DMS114 treated with DMSO at 0.1 percent for 48 hours (cell line): Measurements from ENCODE around the gene WNT11.

Experiments used
- DNase-seq: peaks from one replicate; lab custom pipeline; 2025; ENCODE audit not compliant: unreplicated experiment; lab: John Stamatoyannopoulos, UW

WNT11 gene

DNA sequence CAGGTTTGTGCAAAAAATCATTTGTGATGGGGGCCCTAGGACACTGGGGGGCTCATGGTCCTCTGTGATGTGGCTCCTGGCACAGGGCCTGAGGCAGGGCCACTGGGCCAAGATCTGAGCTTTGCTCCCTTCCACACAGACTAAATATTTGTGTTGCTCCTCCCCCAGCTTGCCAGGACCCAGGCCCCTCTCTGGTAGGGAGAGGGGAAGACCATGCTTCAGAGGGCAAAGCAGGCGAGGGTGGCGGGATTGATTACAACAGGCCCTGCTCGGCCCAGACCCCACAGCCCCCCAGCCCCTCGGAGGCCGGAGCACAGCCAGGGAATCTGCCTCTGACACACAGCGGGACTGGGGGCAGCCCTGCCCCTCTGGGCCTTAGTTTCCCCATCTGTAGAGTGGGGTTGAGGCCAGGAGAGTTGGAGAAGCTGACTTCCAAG is 29.0 kb downstream of the WNT11 start:
- no peak for DNase-seq

DNA sequence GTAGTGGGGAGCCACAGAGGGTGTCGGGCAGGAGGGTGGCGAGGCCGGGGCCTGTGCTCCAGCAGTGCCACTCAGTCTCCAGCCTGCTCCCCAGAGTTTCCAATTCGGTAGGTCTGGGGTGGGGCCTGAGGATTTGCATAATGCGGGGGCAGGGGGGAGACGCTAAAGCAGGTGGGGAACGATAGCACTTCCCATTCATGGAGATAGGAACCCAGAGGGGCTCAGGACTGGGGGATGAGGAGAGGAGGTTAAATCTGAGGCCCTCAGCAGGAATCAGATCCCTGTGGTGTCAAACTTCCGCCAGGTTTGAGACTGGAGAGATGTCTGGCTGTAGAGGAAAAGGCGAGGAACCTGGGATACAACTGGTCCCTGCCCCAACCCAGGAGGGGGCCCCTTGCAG is 29.8 kb downstream of the WNT11 start:
- DNase-seq = no peak

DNA sequence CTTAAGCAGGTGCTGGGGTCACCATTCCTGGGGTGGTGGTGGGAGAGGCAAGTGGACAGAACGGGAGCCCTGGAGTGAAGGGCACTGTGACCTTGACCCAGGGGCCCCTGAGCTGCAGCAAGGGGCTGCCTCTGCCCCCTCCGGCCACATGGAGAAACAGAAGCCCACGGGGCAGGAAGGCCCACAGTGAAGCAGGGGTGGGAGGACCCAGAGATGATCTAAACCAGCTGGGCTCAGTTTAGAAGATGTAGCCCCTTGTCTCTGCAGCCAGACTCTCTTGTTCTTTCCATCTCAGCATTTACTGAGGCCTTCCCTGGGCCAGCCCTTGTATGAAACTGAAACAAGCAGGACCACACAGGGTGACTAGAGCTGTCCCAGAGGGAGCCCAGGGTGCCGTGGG is 30.5 kb downstream of the WNT11 start:
- DNase-seq = no peak

DNA sequence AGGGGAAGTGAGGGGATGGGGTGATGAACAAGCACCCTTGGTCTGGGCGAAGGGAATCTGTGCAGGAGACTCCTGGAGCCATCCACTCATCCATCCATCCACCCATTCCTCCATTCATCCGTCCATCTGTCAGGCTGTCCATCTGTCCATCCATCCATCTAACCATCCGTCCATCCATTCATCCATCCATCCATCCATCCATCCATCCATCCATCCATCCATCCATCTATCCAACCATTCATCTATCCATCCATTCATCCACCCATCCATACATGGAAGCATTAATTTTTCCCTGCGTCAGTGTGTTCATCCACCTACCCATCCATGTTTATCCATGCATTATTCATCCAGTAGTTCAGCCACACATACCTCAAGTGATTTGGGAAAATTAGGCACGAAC is 32.0 kb downstream of the WNT11 start:
- DNase-seq = no peak

DNA sequence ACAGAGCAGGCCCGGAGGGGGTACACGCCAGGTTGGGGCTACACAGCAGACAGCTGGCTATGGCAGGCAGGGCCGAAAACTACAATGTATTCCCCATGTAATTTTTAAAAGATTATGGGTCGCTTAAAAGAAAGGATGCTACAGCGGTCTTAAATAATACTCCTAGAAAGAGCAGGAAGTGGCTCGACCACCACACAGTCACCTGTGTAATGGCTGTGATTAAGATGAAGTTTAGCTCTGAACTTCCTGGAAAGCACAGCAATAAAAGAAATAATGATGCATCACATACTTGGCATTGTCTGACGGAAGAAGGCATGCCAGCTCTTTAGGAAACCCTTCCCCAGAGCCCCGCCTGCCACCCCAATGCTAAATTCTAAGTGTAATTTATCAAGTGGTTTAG is 32.6 kb downstream of the WNT11 start:
- DNase-seq = no peak

DNA sequence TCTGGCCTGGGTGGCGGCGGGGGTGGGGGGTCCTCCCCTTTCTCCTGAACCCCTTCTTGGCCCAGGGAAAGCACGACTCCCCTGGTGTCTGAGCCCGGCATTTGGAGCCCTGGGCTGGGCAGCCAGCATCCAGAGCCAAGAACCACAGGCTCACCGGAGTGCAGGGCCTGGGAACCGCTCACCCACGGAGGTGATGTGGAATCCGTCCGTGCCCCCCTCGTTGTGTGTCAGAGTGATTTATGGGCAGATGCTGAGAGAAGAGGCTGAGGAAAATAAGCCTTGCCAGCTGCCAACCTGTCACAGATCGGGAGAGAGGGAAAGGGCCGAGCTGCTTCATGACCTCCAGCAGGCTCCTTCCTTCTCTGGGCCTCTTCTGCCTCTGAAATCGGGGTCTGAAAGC is 33.7 kb downstream of the WNT11 start:
- no peak for DNase-seq

DNA sequence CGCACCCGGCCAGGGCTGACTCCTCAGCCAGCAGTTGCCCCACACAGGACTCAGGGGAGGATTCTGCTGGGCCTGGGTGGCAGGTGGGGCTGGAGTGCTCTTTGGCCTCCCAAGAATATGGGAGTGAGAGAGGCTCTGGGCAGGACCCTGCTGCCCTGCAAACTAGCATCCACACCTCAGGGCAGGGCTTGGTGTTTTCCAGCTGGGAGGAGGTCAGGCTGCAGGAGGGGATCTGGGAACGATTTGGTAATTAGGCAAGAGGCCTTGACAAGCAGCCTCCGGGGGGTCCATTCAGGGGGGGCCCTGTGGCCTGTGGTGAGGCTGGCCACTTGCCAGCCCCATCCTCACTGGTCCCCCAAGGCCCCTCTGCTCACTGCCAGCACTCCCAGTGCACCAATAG is 35.8 kb downstream of the WNT11 start:
- DNase-seq = no peak

DNA sequence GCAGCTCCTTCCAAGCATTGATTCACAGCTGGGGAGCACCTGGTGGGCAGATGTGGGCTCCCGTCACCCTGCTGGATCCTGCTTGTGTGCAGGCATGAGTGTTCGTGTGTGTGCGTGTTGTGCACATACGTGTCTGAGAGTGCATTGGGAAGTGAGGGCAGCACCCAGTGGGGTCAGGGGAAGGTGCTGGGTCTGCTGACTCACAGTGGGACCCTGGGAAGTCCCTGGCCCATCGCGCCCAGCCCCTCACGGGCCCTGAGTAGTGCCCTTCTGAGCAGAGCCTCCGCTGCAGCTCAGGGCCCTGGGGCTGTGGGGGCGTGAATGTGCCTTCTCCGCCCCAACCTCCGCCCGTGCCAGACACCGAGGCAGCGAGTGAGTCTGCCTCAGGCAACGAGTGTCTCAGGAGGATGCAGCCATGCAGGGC is 36.8 kb downstream of the WNT11 start:
- no peak for DNase-seq

DNA sequence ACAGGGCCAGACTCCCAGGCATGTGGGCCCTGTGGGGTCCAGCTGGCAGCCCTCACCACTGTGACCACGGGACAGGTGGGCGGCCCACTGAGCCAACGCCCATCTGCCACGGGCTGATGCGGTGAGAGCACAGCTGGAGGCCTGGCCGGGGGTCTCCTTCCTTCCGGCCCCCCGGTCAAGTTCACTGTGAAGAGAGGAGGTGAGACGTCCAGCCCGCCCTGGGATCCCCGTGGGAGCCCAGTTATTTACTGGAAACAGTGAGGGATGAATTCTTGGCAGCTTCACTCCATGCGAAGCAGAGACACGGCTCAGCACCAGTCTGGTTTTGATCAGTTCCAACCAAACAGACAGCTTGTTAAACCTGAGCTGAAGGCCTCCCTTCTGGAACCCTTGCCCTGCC is 38.7 kb downstream of the WNT11 start:
- DNase-seq = no peak

DNA sequence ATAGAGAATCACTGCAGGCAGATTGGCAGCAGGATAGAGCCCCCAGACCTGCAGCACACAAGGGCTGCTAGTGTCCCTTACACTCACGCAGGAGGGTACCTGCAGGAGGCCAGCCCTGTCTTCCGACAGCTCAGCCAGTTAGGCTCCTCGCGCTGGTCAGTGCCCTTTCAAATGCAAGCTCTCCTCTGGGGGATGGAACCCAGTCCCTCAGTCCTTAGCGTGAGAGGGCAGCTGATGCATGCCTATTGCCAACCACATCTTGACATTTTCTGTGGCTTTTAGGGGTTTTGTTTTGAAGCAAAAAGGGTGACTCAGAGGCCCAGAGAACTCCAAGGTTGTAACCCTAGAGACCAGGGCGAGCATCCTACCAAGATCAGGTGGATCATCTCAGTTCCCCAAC is 40.0 kb downstream of the WNT11 start:
- no peak for DNase-seq

DNA sequence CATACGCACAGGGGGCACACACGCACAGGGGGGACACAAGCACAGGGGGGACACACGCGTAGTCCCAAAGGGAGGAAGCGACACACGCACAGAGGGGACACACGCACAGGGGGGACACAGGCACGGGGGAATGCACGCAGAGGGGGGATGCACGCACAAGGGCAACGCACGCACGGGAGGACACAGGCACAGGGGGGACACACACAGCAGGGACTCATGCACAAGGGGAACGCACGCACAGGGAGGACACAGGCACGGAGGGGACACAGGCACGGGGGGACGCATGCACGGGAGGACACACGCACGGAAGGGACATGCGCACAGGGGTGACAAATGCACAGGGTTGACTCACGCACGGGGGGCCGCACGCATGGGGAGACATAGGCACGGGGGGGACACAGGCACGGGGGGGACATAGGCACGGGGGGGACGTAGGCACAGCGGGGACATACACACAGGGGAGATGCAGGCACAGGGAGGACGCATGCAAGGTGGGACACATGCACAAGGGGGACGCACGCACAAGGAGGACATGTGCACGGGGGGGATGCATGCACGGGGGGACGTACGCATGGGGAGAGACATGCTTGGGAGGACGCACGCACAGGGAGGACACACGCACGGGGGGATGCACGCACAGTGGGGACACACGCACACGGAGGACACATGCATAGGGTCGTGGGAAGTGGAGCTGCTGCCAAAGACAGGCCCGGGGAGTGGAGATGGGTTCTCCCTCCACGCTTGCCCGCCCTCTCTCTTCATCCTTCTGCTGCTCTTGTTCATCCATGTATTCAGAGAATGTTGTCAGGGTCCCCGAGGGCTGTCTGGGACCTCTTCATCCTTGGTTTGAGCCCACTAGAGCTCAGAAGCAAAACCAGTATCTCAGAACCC is 41.2 kb downstream of the WNT11 start:
- no peak for DNase-seq

DNA sequence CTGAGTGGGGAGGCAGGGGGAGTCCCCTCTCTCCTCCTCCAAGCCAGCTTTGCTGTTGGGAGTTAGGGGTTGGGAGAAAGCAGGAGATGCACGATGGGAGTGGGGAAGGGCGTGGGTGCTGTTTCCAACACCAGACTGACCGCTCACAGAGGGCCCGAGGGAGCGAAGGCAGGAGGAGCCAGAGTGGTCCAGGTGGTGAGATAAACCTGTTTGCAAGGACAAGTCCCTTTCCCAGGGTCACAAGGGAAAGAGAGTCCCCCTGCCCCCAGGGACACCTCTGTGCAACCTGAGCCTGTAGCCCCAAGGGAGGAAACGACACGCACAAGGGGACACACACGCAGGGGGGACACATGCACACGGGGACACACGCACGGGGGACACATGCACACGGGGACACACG is 42.2 kb downstream of the WNT11 start:
- no peak for DNase-seq

DNA sequence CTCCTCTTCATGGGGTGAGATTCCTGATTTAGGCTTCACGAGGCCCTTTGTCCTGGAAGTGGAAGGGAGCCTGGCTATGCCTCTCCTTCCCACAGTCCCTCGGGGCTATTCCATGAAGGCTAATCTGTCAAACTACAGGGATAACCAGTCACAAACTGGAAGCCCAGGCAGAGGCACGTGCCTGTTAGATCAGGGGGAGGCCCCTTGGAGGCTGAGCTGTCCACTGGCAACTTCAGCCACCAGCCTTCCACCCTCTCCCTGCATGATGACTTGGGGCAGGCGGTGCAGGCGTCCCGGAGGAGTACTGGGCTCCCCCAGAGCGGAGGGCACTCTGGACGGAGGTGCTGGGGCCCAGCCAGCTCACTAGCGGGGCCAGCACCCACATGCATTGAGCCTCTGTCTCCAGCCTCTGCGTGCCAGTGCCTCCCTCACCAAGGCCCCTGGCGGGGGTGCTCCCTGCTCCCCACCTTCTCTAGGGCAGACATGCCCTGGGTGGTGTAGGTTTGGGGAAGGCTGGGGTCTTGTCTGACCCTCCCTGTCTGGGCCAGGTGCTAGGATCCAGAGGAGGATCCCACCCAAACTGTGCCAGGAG is 42.9 kb downstream of the WNT11 start:
- no peak for DNase-seq

DNA sequence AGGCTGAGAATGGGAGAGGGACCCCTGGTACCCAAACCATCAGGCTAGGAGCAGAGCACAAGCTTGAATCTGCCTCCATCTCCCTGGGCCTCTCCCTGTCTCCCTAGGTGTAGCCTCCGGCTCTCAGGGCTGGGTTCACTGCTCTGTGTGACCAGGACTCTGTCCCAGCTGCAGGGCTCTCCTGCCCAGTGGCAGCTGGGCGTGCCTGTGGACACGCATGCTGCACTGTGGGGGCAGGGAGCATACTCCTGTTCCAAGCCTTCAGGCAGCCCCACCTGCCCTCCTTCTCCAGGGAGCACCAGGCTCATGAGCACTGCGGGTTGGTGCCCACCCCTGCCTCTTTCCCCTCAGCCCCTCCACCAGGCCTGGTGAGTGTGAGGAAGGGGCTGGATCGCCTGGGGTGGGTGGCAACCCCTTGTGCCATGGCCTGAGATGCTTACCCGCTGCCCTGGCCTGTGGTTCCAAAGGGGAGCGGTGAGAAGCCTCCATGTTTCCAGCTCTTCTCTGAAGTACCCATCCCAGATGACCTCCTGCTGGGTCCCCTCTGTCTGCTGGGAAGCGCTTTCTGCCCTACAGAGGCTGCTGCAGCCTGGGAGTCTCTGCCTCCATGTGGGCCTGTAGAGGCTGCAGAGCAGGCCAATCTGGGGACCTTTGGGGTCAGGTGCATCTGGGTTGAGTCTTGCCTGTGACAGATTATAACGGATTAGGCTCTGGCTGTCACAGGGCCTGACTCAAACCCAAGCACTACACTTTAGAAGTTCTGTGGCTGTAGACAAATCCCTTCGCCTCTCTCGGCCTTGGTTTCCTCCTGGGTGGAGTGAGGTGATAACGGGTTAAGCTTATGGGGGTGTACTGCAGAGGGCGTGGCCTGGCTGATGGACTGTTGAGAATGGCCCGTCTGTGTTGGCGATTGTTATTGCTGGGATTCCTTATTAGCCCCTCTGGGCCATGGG is 43.7 kb downstream of the WNT11 start:
- DNase-seq = no peak

DNA sequence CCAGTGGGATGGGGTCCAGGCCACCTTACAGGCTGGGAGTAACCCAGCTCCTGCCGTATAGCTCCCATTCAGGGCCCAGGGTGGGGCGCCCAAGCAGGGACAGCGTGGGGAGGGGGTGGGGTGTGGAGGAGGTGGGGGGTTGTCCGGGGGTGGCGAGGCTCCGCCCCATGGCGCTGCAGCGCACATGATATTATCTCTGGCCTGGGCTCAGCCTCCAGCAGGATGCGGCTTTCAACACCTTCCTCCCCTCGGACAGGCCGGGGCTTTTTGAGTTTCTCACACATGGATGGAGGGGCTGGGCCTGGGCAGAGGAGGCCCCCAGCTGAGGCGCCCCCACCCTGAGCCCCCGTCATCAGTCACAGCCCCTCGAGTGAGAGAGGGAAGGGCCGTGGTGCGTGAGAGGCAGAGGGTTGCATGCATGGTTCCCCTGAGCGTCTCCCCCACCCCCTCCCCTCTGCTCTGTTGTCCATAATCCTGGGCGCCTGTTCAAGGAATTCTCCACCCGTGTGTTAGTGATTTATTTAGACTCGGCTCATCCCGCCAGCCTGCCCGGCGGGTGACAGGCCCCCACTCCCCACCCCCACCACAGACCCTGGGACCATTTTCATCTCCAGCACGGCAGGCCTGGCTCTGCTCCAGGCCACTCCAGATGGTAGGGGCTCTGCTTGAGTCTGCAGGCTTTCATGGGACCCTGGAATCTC is 44.9 kb downstream of the WNT11 start:
- DNase-seq = no peak

DNA sequence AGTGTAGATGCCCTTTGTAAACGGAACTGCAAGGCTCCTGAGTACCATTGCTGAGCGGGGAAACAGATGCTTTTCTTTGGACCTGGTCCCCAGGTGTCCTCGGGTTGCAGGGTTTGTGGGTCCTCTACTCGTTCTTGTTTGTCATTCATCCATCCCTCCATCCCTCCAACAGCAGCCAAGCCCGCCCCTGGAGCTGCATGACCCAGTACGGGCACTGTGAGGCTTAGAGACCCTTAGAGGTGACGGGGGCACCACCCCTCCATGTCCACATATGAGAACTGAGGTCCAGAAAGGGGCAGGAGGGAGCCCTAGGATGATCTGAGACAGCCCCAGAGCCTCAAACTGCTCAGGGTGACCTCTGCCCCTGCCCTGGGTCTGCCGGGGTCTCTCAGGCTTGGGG is 45.4 kb downstream of the WNT11 start:
- no peak for DNase-seq

DNA sequence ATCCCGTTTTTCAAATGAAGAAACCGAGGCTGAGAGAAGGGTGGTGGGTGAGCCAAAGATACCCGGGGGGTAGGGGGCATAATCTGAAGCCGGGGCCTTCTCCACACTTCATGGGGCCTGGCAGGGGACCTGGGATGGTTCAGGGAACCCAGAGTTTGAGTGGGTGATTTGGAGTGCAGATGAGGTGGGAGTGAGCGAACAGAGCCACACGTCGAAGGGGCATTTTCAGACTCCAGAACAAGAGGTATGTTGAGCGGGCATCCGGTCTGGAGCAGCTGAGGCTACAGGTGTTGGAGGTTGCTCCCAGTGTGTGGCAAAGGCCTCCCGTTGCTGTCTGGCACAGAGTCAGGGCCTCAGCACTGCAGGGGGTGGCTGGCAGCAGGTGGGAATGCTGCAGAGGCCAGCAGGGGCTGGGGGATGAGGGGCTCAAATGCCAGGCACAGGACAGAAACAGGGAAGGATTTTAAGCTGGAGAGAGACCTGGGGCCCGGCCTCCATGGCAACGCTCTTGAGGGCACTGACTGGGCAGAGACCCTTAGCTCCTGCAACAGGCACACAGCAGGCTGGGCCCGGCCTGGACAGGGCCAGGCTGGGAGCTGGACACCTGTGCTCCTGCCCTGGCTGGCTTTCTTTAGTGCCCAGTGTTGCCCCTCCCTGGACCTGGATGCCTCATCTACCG is 46.2 kb downstream of the WNT11 start:
- DNase-seq = no peak

DNA sequence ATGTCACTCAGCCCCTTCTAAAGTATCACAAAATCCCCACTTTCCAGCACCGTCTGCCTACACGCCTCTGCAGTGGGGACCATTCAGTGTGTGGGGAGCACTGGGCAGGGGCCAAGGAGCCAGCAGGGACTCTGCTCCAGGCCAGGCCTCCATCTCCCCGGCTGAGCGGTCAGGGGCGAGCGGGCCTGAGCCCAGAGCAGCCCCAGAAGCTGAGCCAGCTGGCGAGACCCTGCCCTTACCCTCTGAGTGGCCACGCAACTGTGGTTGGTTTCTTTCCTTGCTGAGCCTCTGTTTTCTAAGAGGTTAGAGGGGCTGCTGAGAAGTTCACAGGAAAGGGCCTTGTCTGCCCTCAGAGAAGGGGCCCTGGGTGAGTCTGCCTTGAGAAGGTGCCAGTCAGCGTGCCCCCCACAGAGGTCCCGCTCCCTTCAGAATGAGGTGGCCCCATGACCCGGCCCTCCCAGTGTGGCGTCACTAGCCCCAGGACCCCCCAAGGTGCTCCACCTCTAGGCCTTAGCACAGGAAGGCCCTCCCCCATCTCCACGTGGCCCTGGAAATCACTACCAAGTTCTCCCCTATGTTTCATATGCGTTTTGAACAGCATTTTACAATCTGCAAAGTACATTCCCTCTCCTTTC is 46.9 kb downstream of the WNT11 start:
- DNase-seq = no peak

DNA sequence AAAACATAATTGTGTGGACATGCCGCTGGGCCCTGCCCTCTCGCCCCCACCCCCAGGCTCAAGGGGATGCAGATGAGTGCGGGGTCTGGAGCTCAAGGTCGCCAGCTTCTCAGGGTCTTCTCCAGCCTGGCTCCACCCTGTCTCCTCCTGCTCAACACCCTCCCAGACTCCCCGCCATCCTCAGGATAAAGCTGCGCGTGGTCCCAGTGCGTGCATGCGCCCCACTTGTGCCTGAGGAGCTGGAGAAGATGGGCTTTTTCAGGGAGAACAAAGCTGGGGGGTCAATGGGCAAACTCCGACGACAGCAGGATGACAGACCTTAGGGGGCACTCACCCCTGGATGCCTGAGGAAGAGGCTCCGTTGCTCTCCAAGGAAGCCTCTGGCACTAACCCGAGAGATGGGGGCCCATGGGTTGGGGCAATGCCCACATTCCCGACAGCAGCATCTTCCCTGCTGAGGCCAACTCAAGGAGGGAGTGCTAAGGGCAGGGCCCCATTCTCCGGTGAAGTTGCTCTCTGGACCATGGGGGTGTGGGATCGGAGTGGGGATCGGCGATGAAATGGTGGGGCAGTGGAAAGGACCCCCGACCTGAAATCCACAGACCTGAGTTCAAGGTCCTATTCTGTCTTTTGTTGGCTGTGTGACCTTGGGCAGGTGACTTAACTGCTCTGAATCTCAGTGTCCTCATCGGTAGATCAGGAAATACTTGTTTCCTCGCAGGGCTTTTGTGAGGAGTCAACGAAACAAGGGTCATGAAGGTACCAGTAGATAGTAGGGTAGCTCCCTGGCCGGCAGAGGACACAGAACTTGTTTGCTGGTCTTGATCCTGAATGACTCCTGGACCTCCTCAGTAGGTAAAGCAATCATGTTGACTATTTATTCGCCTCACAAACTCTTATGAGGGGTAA is 47.7 kb downstream of the WNT11 start:
- DNase-seq = no peak
